ENCODE results near the gene MAP3K14. TPM values are rescaled to one million over a fixed set of nuclear protein-coding genes. Genes with fewer than 3 reads are reported as not detected.
"Not testable (repeated sequence)": the region's sequence is repeated elsewhere in the genome, so short reads cannot be mapped to it uniquely, and the experiment has no call there.

Gene MAP3K14
- total and polyA plus RNA-seq, 10 of the 15 experiments (the other 5 are each of a cell fraction or from before 2014, with no cell fraction given), result 2.1 to 33.3 (median 19.7) TPM

- in situ Hi-C loops (cut with MboI) (no loop called here), intact Hi-C loops (cut with micrococcal nuclease; ENCODE audit: unreplicated experiment) (no loop called here)
- ATAC-seq, result no peak
- ChIA-PET RAD21 (ENCODE audit: unreplicated experiment) (interaction anchor here (0.9 to 1.2 kb wide), 3 partner anchors 28 to 68 kb away, joined by 3 to 7 read pairs (median 4); partner anchors contain the start of gene MAP3K14), SMC1A (ENCODE audit: uncharacterized antibody, unreplicated experiment) (interaction anchor here (1.0 to 2.7 kb wide), 5 partner anchors 11 to 29 kb away, joined by 3 to 15 read pairs (median 4); no protein-coding TSS in a partner anchor), POLR2A (interaction anchor here (1.5 kb wide), 1 partner anchor 9 kb away, joined by 3 read pairs; no protein-coding TSS in a partner anchor), CTCF (interaction anchor here (0.7 to 1.9 kb wide), 5 partner anchors 9 to 69 kb away, joined by 3 to 5 read pairs (median 3); no protein-coding TSS in a partner anchor)
- no peak overlapping the region for H2AFZ ChIP-seq (ENCODE audit: control insufficient read depth, low read depth, low read length)
- H3K4me3 ChIP-seq, result no peak overlapping the region
- H3K4me2 ChIP-seq (ENCODE audit: control insufficient read depth, insufficient read depth), result no peak overlapping the region
- no peaks in the 10 kb centered on the region for H3K36me3 ChIP-seq (ENCODE audit: control insufficient read depth in 2 of 2, insufficient read depth in 2 of 2, low read length in 1 of 2)
- H3K4me1 ChIP-seq (ENCODE audit: control insufficient read depth, insufficient read depth, low read length), result no peaks in the 10 kb centered on the region
- no TSS peak for BruUV-seq (replicated peaks)
- FAIRE-seq, result no peak
- no peaks in the 10 kb centered on the region; the same call in 2 of the 3 replicates for H3K9me3 ChIP-seq (replicated peaks; ENCODE audit: control insufficient read depth, insufficient read depth, low read length)
- 74% methylated on average over 3 of the region's 3 CpGs for WGBS (ENCODE audit: insufficient coverage, insufficient replicate concordance, low lambda C conversion rate, missing lambda C conversion rate)
- no peaks in the 10 kb centered on the region for H4K20me1 ChIP-seq (ENCODE audit: control insufficient read depth, insufficient read depth)
- H3K9ac ChIP-seq (ENCODE audit: control insufficient read depth, insufficient read depth, low read length), result no peak overlapping the region
- no peaks in the 10 kb centered on the region for H3K79me2 ChIP-seq (ENCODE audit: control insufficient read depth, insufficient read depth, low read length)
- DNase-seq (ENCODE audit: low read depth, low spot score), result no peak
- no peaks in the 10 kb centered on the region for H3K27me3 ChIP-seq (replicated peaks in 1 of 2; ENCODE audit: control insufficient read depth in 2 of 2, insufficient read depth in 2 of 2, low read length in 1 of 2)
- TF ChIP-seq TCF12 (IDR thresholded peaks at IDR 0.05; ENCODE audit: low read depth, low read length), result no peak
- no peak overlapping the region for H3K27ac ChIP-seq (ENCODE audit: control insufficient read depth, insufficient read depth)
These were observed 28.4 kb upstream of the MAP3K14 start for GRCh38 chr17:45345246-45345553.

GRCh38 chr17:45343967-45344664, 27.3 kb upstream of the MAP3K14 start:
- FAIRE-seq; H3K27ac ChIP-seq (ENCODE audit: control insufficient read depth, insufficient read depth): not testable (repeated sequence)
- CTCF ChIA-PET, result interaction anchor here (0.7 to 1.0 kb wide), 2 partner anchors 10 to 23 kb away, joined by 3 to 4 read pairs; no protein-coding TSS in a partner anchor

More at GRCh38 chr17:45343967-45344664, 27.3 kb upstream of the MAP3K14 start:
- H3K4me2 ChIP-seq (ENCODE audit: control insufficient read depth, insufficient read depth); H3K79me2 ChIP-seq (ENCODE audit: control insufficient read depth, insufficient read depth, low read length); H3K9ac ChIP-seq (ENCODE audit: control insufficient read depth, insufficient read depth, low read length); SMC1A ChIA-PET (ENCODE audit: uncharacterized antibody, unreplicated experiment); BruUV-seq (replicated peaks); DNase-seq (ENCODE audit: low read depth, low spot score); in situ Hi-C loops (cut with MboI); H3K4me3 ChIP-seq; H4K20me1 ChIP-seq (ENCODE audit: control insufficient read depth, insufficient read depth); H2AFZ ChIP-seq (ENCODE audit: control insufficient read depth, low read depth, low read length); H3K36me3 ChIP-seq (ENCODE audit: control insufficient read depth in 2 of 2, insufficient read depth in 2 of 2, low read length in 1 of 2); H3K4me1 ChIP-seq (ENCODE audit: control insufficient read depth, insufficient read depth, low read length); intact Hi-C loops (cut with micrococcal nuclease; ENCODE audit: unreplicated experiment); ATAC-seq; H3K27me3 ChIP-seq (replicated peaks in 1 of 2; ENCODE audit: control insufficient read depth in 2 of 2, insufficient read depth in 2 of 2, low read length in 1 of 2); H3K9me3 ChIP-seq (replicated peaks; ENCODE audit: control insufficient read depth, insufficient read depth, low read length): not testable (repeated sequence)
- RAD21 ChIA-PET (ENCODE audit: unreplicated experiment), result interaction anchor here (0.7 kb wide), 1 partner anchor 32 kb away, joined by 5 read pairs; no protein-coding TSS in a partner anchor
- POLR2A ChIA-PET, result interaction anchor here (1.0 to 1.2 kb wide), 2 partner anchors 10 to 27 kb away, joined by 3 to 10 read pairs; partner anchors contain the start of gene MAP3K14
- 74% methylated on average over 10 of the region's 10 CpGs for WGBS (ENCODE audit: insufficient coverage, insufficient replicate concordance, low lambda C conversion rate, missing lambda C conversion rate)

Measured in GM12878 (cell line).